ENCODE measurements around the gene DLG2.

DLG2 gene

DNA sequence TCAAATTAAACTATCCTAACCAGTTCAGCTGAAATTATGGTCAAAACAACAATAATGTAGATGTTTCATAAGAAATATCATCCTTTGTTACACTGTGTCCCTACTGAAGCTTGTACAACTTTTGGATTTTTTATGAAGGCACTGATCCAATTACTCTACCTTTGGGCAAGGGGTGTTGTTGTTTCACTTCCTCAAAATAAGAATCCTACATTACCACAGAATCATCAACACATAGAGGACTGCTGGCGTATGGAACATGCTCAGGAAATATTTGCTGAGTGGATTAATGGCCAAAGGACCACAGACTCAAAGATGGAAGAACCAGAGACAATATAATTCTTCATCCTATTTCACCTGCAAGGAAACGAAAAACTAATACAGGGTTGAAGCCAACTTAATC, 1433.4 kb downstream of the DLG2 start:
- Histone ChIP-seq H2AFZ (ENCODE audit: low read depth, low read length) (no peak overlapping the region), H3K4me3 (ENCODE audit: low read length) (no peak overlapping the region), H3K9me3 (ENCODE audit: low read length) (no peaks in the 10 kb centered on the region), H3K27me3 (ENCODE audit: insufficient read depth, low read length) (no peaks in the 10 kb centered on the region), H3K4me1 (ENCODE audit: insufficient read depth, low read length) (no peaks in the 10 kb centered on the region), H3K36me3 (ENCODE audit: insufficient read depth, low read length) (no peaks in the 10 kb centered on the region)

DNA sequence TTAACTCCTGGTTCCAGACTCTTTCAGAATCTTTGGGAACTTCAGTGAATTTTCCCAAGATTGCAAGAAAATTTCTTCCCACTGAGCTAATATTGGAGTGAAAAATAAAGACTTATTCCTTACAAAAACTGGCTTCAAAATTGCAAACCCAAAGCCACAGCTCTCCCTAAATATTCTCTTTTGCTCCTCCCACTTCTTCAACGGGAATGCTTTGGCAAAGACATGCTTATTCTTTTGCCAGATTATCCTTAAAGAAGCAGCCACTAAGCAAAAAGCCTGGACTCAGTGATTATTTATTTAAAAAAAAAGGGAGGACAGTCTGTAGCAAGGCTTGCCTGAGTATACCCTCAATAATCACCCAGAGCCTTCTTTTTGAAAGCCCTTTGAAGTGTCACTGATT, 1438.6 kb downstream of the DLG2 start:
- Histone ChIP-seq H3K4me3 (ENCODE audit: low read length) (no peak overlapping the region), H3K36me3 (ENCODE audit: insufficient read depth, low read length) (no peaks in the 10 kb centered on the region), H3K9me3 (ENCODE audit: low read length) (no peaks in the 10 kb centered on the region), H3K27me3 (ENCODE audit: insufficient read depth, low read length) (no peaks in the 10 kb centered on the region), H3K4me1 (ENCODE audit: insufficient read depth, low read length) (no peaks in the 10 kb centered on the region), H2AFZ (ENCODE audit: low read depth, low read length) (no peak overlapping the region)

DNA sequence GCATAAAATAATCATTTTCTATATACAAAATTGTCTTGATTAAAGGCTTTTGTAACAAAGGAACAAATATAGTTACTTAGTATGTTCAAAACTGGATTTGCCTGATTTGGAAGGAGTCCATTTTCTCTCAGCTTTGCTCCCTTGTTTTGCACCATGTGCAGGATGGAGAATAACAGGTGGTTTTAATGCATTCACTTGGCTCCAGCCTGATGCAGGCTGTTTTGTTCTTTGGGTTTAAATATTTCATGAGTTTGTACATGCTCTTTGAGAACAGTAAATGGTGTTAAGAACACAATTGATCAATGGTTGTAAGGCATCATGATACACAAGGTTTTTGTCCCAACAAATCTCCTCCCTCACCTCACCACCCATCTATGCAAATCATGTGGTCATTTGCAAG, 1454.1 kb downstream of the DLG2 start:
- Histone ChIP-seq H3K9me3 (ENCODE audit: low read length) (no peaks in the 10 kb centered on the region), H3K36me3 (ENCODE audit: insufficient read depth, low read length) (no peaks in the 10 kb centered on the region), H2AFZ (ENCODE audit: low read depth, low read length) (no peak overlapping the region), H3K4me1 (ENCODE audit: insufficient read depth, low read length) (no peaks in the 10 kb centered on the region), H3K27me3 (ENCODE audit: insufficient read depth, low read length) (no peaks in the 10 kb centered on the region), H3K4me3 (ENCODE audit: low read length) (no peak overlapping the region)

DNA sequence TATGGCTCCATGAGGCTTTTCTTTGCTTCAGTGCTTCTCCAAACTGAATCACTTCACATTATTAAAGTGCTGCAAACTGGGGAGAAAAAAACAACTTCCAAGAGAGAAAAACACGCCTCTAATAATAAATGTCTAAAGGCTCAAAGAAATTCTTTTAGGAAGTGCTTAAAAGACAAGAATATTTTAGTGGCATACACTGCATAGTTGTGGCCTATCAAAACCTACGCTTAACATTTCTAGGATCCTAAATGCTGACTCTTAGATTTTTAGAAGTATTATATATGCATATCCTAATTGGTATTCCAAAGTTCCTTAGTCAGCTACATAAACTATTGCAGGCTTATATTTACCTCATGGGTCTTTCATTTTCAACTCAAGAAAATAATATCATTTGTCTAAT, 1462.0 kb downstream of the DLG2 start:
- H2AFZ ChIP-seq (ENCODE audit: low read depth, low read length), result no peak overlapping the region
- H3K27me3 ChIP-seq (ENCODE audit: insufficient read depth, low read length), result no peaks in the 10 kb centered on the region
- no peaks in the 10 kb centered on the region for H3K9me3 ChIP-seq (ENCODE audit: low read length)
- H3K4me3 ChIP-seq (ENCODE audit: low read length), result no peak overlapping the region
- H3K36me3 ChIP-seq (ENCODE audit: insufficient read depth, low read length), result no peaks in the 10 kb centered on the region
- H3K4me1 ChIP-seq (ENCODE audit: insufficient read depth, low read length), result no peaks in the 10 kb centered on the region

DNA sequence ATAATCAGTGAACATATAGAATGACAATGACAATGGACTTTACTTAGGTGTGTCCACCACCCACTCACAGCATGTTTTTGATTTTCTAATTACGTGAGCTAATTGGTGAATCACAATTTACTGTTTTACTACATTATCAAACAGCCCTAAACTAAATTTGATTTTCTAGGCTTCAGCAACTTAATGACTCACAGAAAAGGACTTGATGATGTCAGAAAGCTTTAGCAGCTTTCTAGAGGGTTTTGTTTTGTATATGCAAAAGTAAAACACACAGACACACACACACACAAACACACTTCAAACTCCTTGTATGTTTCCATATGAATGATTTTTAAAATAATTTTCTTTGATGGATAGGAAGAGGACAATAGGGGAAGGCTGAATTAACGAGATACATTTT, 1462.4 kb downstream of the DLG2 start:
- H3K4me3 ChIP-seq (ENCODE audit: low read length), result no peak overlapping the region
- H3K4me1 ChIP-seq (ENCODE audit: insufficient read depth, low read length), result no peaks in the 10 kb centered on the region
- H2AFZ ChIP-seq (ENCODE audit: low read depth, low read length), result no peak overlapping the region
- no peaks in the 10 kb centered on the region for H3K9me3 ChIP-seq (ENCODE audit: low read length)
- no peaks in the 10 kb centered on the region for H3K27me3 ChIP-seq (ENCODE audit: insufficient read depth, low read length)
- H3K36me3 ChIP-seq (ENCODE audit: insufficient read depth, low read length), result no peaks in the 10 kb centered on the region

DNA sequence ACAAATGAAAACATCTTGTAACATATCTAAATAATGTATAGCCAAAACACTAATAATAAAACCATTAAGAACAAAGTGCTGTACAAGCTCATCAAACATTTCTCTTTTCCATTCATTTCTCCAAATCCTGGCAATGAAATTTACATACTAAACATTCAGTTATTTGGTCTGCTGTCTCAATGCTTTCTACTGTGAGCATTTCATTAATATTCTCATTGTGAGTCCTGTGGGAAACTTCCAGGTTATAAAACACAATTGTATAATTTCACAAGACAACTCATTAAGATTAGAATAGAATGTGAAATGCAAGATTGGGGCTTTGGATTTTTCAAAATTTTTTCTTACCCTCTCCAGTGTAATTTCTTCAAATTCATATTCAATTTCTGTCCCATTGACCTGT, 1464.0 kb downstream of the DLG2 start:
- Histone ChIP-seq H2AFZ (ENCODE audit: low read depth, low read length) (no peak overlapping the region), H3K36me3 (ENCODE audit: insufficient read depth, low read length) (no peaks in the 10 kb centered on the region), H3K9me3 (ENCODE audit: low read length) (no peaks in the 10 kb centered on the region)

DNA sequence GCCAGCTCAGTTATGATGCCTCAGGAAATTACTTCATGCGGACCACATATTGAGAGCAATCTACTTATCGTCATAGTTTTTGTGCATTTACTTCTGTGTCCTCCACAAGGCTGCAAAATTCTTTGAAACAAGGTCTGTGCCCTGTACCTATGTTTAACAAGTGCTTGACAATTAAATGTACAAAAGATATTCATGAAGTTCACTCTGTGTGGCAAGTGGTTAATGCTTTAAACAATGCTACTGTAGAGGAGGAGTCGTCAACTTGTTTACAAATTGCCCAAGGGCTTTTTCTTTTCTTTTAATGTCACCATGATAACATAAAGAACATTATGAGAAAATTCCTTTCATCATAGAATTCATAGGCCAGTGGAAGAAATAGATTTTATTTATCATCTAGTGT, 1469.5 kb downstream of the DLG2 start:
- no peaks in the 10 kb centered on the region for H3K36me3 ChIP-seq (ENCODE audit: insufficient read depth, low read length)
- H3K4me3 ChIP-seq (ENCODE audit: low read length), result no peak overlapping the region
- no peaks in the 10 kb centered on the region for H3K27me3 ChIP-seq (ENCODE audit: insufficient read depth, low read length)
- no peak overlapping the region for H2AFZ ChIP-seq (ENCODE audit: low read depth, low read length)
- H3K9me3 ChIP-seq (ENCODE audit: low read length), result peaks cover 2% of the 10 kb centered on the region
- H3K4me1 ChIP-seq (ENCODE audit: insufficient read depth, low read length), result no peaks in the 10 kb centered on the region

More for the DNA sequence above, 1464.0 kb downstream of the DLG2 start:
- Histone ChIP-seq H3K27me3 (ENCODE audit: insufficient read depth, low read length) (no peaks in the 10 kb centered on the region), H3K4me1 (ENCODE audit: insufficient read depth, low read length) (no peaks in the 10 kb centered on the region), H3K4me3 (ENCODE audit: low read length) (no peak overlapping the region)

DNA sequence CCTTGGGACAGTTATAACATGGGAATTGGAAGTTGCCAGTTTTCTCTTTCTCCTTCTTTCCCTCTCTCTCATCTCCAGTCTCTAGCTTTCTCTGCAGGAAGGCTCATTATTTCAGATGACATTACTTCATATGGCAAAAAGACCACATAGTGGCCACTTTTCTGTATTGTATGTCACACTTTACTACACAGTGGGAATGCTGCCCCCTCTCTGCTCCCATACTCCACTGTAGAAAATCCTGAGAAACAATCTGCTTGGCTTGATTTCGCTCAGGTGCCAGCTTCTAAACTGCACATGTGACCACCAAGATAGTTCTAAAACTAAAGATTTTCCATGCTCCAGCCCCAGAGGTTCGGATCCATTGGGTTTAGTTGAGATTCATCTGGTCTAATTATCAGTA, 1480.3 kb downstream of the DLG2 start:
- Histone ChIP-seq H3K36me3 (ENCODE audit: insufficient read depth, low read length) (no peaks in the 10 kb centered on the region), H3K9me3 (ENCODE audit: low read length) (no peaks in the 10 kb centered on the region), H3K27me3 (ENCODE audit: insufficient read depth, low read length) (no peaks in the 10 kb centered on the region), H2AFZ (ENCODE audit: low read depth, low read length) (no peak overlapping the region), H3K4me3 (ENCODE audit: low read length) (no peak overlapping the region), H3K4me1 (ENCODE audit: insufficient read depth, low read length) (no peaks in the 10 kb centered on the region)

DNA sequence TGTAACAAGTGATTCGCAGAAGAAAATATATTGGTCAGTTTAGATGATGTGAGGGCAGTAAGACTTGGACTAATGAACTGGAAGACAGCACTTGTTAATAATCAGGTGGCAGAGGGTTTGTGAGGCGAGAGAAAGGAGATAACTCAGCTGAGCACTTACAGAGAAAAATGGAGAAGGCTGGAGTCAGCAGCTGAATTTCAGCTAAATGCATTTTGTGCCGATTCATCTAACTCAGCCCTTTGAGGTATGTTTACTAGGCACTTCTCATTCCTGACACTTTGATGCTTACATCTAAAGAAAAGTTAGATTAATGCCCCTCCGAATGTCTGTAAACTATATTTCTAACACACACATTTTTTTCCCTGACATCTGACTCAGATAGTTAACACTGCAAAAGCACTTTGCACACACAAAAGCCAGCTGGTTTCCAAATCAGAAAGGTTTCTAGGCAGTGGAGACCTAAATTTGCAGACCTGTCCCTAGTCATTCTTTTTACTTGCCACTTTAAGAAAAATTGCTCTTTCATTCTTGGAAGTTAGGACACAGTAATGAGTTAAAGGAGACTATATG, 1481.4 kb downstream of the DLG2 start:
- H2AFZ ChIP-seq (ENCODE audit: low read depth, low read length), result no peak overlapping the region
- no peaks in the 10 kb centered on the region for H3K4me1 ChIP-seq (ENCODE audit: insufficient read depth, low read length)
- H3K36me3 ChIP-seq (ENCODE audit: insufficient read depth, low read length), result no peaks in the 10 kb centered on the region
- no peak overlapping the region for H3K4me3 ChIP-seq (ENCODE audit: low read length)
- no peaks in the 10 kb centered on the region for H3K9me3 ChIP-seq (ENCODE audit: low read length)
- H3K27me3 ChIP-seq (ENCODE audit: insufficient read depth, low read length), result no peaks in the 10 kb centered on the region

DNA sequence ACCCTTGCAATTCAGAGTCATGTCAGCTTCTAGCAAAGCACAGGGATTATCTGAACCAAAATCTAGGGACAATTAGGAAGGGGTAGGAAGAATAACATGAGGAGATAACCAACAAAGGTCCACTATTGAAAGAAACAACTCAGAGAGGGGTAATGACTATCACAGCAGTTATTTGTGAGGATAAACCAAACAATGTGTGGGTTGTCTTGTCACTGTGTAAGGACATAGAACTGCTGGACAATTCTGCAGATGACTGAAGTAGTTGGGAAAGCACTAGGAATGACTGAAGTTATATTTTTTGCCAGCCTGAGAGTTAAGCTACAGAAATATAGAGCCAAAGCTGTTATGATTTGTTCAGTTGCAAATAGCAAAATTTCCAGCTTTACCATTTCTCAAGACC, 1482.6 kb downstream of the DLG2 start:
- Histone ChIP-seq H3K4me3 (ENCODE audit: low read length) (no peak overlapping the region), H3K27me3 (ENCODE audit: insufficient read depth, low read length) (no peaks in the 10 kb centered on the region), H2AFZ (ENCODE audit: low read depth, low read length) (no peak overlapping the region), H3K36me3 (ENCODE audit: insufficient read depth, low read length) (no peaks in the 10 kb centered on the region), H3K9me3 (ENCODE audit: low read length) (no peaks in the 10 kb centered on the region), H3K4me1 (ENCODE audit: insufficient read depth, low read length) (no peaks in the 10 kb centered on the region)

DNA sequence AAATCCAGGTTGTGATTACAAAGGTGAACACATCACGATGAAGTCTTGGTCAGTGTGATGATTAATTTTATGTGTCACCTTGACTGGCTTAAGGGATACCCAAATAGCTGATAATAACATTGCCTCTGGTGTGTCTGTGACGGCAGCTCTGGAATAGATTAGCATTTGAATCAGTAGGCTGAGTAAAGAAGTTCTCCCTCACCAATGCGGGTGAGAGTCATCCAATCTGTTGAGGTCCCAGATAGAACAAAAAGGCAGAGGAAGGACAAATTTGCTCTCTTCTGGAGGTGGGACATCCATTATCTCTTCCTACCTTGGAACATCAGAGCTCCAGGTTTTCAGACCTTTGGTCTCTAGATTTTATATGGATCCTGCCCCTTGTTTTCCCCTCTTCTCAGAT, 1484.7 kb downstream of the DLG2 start:
- no peak overlapping the region for H3K4me3 ChIP-seq (ENCODE audit: low read length)
- no peaks in the 10 kb centered on the region for H3K36me3 ChIP-seq (ENCODE audit: insufficient read depth, low read length)
- H2AFZ ChIP-seq (ENCODE audit: low read depth, low read length), result no peak overlapping the region
- no peaks in the 10 kb centered on the region for H3K9me3 ChIP-seq (ENCODE audit: low read length)
- no peaks in the 10 kb centered on the region for H3K27me3 ChIP-seq (ENCODE audit: insufficient read depth, low read length)
- no peaks in the 10 kb centered on the region for H3K4me1 ChIP-seq (ENCODE audit: insufficient read depth, low read length)

DNA sequence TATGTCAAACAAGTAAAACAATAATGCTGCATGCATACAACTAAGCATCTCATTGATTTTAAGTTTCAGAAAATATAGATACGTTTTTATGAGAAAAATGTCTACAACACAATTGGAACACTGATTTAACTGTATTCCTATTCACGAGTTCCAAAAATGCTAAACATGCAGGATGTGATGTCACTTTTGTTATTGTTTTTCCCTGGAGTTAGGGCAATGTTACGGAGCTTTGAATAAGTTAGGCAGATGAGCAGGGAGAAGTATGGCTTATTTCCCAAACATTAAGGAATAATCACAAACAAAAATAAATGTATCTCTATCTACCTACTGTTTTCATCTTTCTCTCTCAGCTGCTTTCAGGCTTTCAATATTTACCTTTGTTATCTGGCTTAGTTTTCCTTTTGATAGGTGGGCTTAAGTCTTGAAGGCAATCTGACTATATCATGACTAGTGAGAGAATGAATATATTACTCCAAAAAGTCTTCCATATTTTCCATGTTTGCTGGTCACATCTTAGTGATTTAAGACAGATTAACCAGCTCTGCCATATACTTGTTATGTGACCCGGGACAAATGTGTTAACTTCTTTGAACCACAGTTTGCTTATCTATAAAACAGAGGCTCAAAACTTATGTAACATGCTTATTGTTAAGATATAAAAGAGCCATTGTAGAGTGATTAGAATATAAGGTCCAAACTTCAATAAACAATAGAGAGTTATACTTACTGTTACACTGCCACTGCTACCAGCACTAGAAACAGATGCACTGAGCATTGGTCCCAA, 1486.6 kb downstream of the DLG2 start:
- no peak overlapping the region for H3K4me3 ChIP-seq (ENCODE audit: low read length)
- no peak overlapping the region for H2AFZ ChIP-seq (ENCODE audit: low read depth, low read length)
- no peaks in the 10 kb centered on the region for H3K4me1 ChIP-seq (ENCODE audit: insufficient read depth, low read length)
- no peaks in the 10 kb centered on the region for H3K27me3 ChIP-seq (ENCODE audit: insufficient read depth, low read length)
- H3K9me3 ChIP-seq (ENCODE audit: low read length), result no peaks in the 10 kb centered on the region
- no peaks in the 10 kb centered on the region for H3K36me3 ChIP-seq (ENCODE audit: insufficient read depth, low read length)

DNA sequence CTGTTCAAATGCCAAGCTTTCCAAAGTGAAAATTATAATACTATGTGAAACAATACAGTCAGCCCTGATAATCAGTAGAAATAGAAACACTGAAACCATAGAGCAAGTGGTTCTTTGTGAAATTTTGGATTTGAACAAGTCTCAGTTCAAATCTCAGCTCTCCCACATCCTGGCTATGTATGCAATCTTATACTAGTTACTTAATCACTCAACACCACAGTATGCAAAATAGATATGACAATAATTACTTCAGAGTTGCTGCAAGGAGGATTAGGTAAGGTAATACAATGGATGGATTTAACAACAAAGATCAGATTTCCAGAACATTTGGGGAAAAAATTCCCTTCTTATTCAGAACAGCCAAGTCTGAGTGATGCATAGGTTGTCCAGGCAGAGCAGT, 1489.2 kb downstream of the DLG2 start:
- no peak overlapping the region for H3K4me3 ChIP-seq (ENCODE audit: low read length)
- no peak overlapping the region for H2AFZ ChIP-seq (ENCODE audit: low read depth, low read length)
- no peaks in the 10 kb centered on the region for H3K9me3 ChIP-seq (ENCODE audit: low read length)
- no peaks in the 10 kb centered on the region for H3K27me3 ChIP-seq (ENCODE audit: insufficient read depth, low read length)
- no peaks in the 10 kb centered on the region for H3K4me1 ChIP-seq (ENCODE audit: insufficient read depth, low read length)
- H3K36me3 ChIP-seq (ENCODE audit: insufficient read depth, low read length), result no peaks in the 10 kb centered on the region

DNA sequence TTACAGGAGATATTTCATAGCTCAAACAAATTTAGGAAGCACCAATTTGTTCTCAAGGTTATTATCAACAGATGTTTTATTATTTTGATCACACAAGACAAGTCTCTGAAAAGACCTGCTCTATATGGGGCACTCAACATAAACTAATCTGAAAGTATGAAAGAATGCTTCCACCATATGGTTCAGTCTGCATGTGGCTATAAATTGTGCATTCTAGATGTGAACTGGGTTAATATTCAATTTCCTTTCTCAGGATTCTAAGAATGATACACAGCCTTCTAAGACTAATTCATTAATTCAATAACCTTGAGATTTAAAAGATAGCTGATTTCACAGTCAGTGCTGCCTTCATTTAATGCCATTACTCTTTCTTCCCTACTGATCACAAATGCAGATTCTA, 1489.6 kb downstream of the DLG2 start:
- Histone ChIP-seq H3K27me3 (ENCODE audit: insufficient read depth, low read length) (no peaks in the 10 kb centered on the region), H3K36me3 (ENCODE audit: insufficient read depth, low read length) (no peaks in the 10 kb centered on the region), H3K4me1 (ENCODE audit: insufficient read depth, low read length) (no peaks in the 10 kb centered on the region), H3K9me3 (ENCODE audit: low read length) (no peaks in the 10 kb centered on the region), H3K4me3 (ENCODE audit: low read length) (no peak overlapping the region), H2AFZ (ENCODE audit: low read depth, low read length) (no peak overlapping the region)

All from neuron (in vitro differentiated cells).